Ishikawa (cell line): ENCODE measurements around the gene LRRC42.

Experiments used
- EP300 ChIP-seq: IDR thresholded peaks from 2 replicates; pipeline ENCODE4 v1.6.1; 2012; ENCODE audit warnings: borderline replicate concordance
- MAX ChIP-seq: IDR thresholded peaks from 2 replicates; pipeline ENCODE4 v1.6.1; 2012
- REST ChIP-seq: IDR thresholded peaks from 2 replicates; pipeline ENCODE4 v1.6.1; 2012; ENCODE audit warnings: low read depth, mild to moderate bottlenecking
- TAF1 ChIP-seq: IDR thresholded peaks from 2 replicates; pipeline ENCODE4 v1.6.1; 2012; ENCODE audit warnings: low read depth, mild to moderate bottlenecking
- TCF12 ChIP-seq: IDR thresholded peaks from 2 replicates; pipeline ENCODE4 v1.6.1; 2012; ENCODE audit warnings: low read depth
- TEAD4 ChIP-seq: IDR thresholded peaks from 2 replicates; pipeline ENCODE4 v1.6.1; 2012
- USF1 ChIP-seq: IDR thresholded peaks from 2 replicates; pipeline ENCODE4 v1.6.1; 2012
- YY1 ChIP-seq: IDR thresholded peaks from 2 replicates; pipeline ENCODE4 v1.6.1; 2012; ENCODE audit warnings: low read depth
- ZBTB7A ChIP-seq: IDR thresholded peaks from 2 replicates; pipeline ENCODE4 v1.6.1; 2012; ENCODE audit warnings: low read depth

DNA sequence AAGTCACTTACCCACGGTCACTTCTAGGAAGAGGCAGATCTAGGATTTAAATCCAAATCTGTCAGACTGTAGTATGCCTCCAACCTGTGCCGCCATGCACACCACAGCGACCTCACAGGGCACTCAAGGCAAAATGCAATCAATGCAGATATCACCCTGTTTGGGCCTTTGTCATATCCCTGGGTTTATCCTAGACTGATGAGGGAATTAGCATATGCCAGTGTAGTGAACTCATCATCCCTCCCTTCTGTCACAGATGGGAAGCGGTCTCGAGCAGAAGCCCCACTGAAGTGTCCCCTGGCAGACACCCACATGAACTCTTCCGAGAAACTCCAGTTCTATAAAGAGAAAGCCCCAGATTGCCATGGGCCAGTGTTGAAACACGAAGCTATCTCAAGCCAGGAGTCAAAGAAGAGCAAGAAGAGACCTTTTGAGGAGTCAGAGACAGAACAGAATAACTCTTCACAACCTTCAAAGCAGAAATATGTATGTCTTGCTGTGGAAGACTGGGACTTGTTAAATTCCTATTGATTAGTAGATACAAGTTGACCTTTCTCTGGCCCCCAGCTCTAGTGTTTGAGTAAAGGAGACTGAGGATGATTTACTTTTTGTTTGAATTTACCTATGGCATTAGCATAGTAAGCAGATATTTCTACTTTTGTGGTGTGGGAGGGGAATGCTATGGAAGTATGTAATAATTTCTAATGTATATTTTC, 21.4 kb downstream of the LRRC42 start:
- TF ChIP-seq TCF12 (no peak), USF1 (no peak), ZBTB7A (no peak), MAX (no peak), REST (no peak), YY1 (no peak), TAF1 (no peak), TEAD4 (no peak), EP300 (no peak)
